Measurements from ENCODE around the gene FREM2.

DNA sequence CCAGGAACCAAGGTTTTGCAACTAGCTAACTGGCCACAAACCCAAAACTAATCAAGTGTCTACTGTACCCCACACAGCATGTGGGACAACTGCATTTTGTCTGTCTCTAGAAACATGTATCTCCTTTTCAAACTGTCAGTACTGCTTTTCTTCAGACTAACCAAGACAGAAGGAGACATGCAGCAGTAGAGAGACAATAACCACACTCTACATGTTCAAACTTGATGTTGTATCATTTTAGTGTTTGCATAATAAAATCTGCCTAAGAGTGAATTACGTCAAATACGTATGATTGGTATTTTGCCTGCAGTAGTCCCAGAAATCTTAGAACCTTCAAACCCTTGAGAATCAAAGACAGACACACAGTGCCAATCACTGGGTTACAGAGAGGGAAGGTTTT lies 22.0 kb upstream of the FREM2 start:
- no peak for TF ChIP-seq POLR2AphosphoS5 (IDR thresholded peaks at IDR 0.05)
- TF ChIP-seq, protein P1, sequence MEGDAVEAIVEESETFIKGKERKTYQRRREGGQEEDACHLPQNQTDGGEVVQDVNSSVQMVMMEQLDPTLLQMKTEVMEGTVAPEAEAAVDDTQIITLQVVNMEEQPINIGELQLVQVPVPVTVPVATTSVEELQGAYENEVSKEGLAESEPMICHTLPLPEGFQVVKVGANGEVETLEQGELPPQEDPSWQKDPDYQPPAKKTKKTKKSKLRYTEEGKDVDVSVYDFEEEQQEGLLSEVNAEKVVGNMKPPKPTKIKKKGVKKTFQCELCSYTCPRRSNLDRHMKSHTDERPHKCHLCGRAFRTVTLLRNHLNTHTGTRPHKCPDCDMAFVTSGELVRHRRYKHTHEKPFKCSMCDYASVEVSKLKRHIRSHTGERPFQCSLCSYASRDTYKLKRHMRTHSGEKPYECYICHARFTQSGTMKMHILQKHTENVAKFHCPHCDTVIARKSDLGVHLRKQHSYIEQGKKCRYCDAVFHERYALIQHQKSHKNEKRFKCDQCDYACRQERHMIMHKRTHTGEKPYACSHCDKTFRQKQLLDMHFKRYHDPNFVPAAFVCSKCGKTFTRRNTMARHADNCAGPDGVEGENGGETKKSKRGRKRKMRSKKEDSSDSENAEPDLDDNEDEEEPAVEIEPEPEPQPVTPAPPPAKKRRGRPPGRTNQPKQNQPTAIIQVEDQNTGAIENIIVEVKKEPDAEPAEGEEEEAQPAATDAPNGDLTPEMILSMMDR (IDR thresholded peaks at IDR 0.05), result no peak
- TF ChIP-seq POLR2A (IDR thresholded peaks at IDR 0.05), result no peak
- no peak for TF ChIP-seq EP300 (IDR thresholded peaks at IDR 0.05)

Measured in suprapubic skin (tissue), 4 donors.